Measurements from ENCODE around the gene CFTR.

GRCh38 chr7:117592011-117592635, 112.3 kb downstream of the CFTR start:
- TF ChIP-seq CTCF (conservative IDR thresholded peaks at IDR 0.05; ENCODE audit: low read depth, low read length) (no peak), RAD21 (IDR thresholded peaks at IDR 0.05; ENCODE audit: low read length) (no peak), POLR2A (IDR thresholded peaks at IDR 0.05; ENCODE audit: low read depth, low read length) (no peak), CEBPB (IDR thresholded peaks at IDR 0.05; ENCODE audit: low read depth, low read length) (no peak), USF2 (IDR thresholded peaks at IDR 0.05; ENCODE audit: low read depth, low read length) (no peak), BHLHE40 (IDR thresholded peaks at IDR 0.05; ENCODE audit: low read depth, low read length) (no peak), MAZ (IDR thresholded peaks at IDR 0.05; ENCODE audit: borderline replicate concordance, low read depth, low read length) (no peak), NFE2L2 (IDR thresholded peaks at IDR 0.05; ENCODE audit: low read depth, low read length) (no peak), ELK1 (IDR thresholded peaks at IDR 0.05; ENCODE audit: borderline replicate concordance, low read depth, low read length) (no peak)
